HEK293T (cell line): Measurements from ENCODE around the gene FSIP1.

Experiments
- CTCF ChIA-PET: fragments of 350-600 bp; formaldehyde crosslinking; extraction: SDS; loops from one replicate; lab custom pipeline; 2021; ENCODE audit warnings: antibody characterized with exemption, inconsistent platforms; lab: Yijun Ruan, JAX
- POLR2A ChIA-PET: fragments of 350-600 bp; formaldehyde crosslinking; extraction: SDS; loops from one replicate; lab custom pipeline; 2020; ENCODE audit warnings: antibody characterized with exemption, inconsistent platforms; lab: Yijun Ruan, JAX
- DNase-seq: peaks from one replicate; pipeline ENCODE4 v3.0.0; 2012; ENCODE audit warnings: mixed read lengths; ENCODE audit errors: extremely low spot score
- ARNT ChIP-seq: fragments of 450-650 bp; IDR thresholded peaks from 2 replicates; pipeline ENCODE4 v1.6.1; 2017; ENCODE audit warnings: mild to moderate bottlenecking
- BHLHE40 ChIP-seq: fragments of 450-650 bp; IDR thresholded peaks from 2 replicates; pipeline ENCODE4 v1.6.1; 2016; ENCODE audit warnings: mild to moderate bottlenecking, moderate library complexity, borderline replicate concordance
- CTBP1 ChIP-seq: fragments of 450-650 bp; IDR thresholded peaks from 2 replicates; pipeline ENCODE4 v1.6.1; 2016; ENCODE audit warnings: borderline replicate concordance
- ELF4 ChIP-seq: fragments of 450-650 bp; IDR thresholded peaks from 2 replicates; pipeline ENCODE4 v1.6.1; 2017; ENCODE audit warnings: antibody characterized with exemption
- FOXA1 ChIP-seq: fragments of 450-650 bp; IDR thresholded peaks from 2 replicates; pipeline ENCODE4 v1.6.1; 2016; ENCODE audit warnings: mild to moderate bottlenecking
- FOXK2 ChIP-seq: fragments of 450-650 bp; IDR thresholded peaks from 2 replicates; pipeline ENCODE4 v1.6.1; 2016; ENCODE audit warnings: mild to moderate bottlenecking
- FOXM1 ChIP-seq: fragments of 450-650 bp; IDR thresholded peaks from 2 replicates; pipeline ENCODE4 v1.6.1; 2017; ENCODE audit warnings: mild to moderate bottlenecking, borderline replicate concordance
- HDGF ChIP-seq: fragments of 450-650 bp; IDR thresholded peaks from 2 replicates; pipeline ENCODE4 v1.6.1; 2017; ENCODE audit warnings: antibody characterized with exemption, borderline replicate concordance
- L3MBTL2 ChIP-seq: fragments of 450-650 bp; conservative IDR thresholded peaks from 2 replicates; pipeline ENCODE4 v1.6.1; 2016; ENCODE audit warnings: mild to moderate bottlenecking
- LEF1 ChIP-seq: fragments of 450-650 bp; IDR thresholded peaks from 2 replicates; pipeline ENCODE4 v1.6.1; 2017; ENCODE audit warnings: mild to moderate bottlenecking, borderline replicate concordance
- NFRKB ChIP-seq: fragments of 450-650 bp; IDR thresholded peaks from 2 replicates; pipeline ENCODE4 v1.6.1; 2016; ENCODE audit warnings: mild to moderate bottlenecking, moderate library complexity
- PKNOX1 ChIP-seq: fragments of 450-650 bp; IDR thresholded peaks from 2 replicates; pipeline ENCODE4 v1.6.1; 2016
- SP1 ChIP-seq: fragments of 450-650 bp; IDR thresholded peaks from 2 replicates; pipeline ENCODE4 v1.6.1; 2017
- SUZ12 ChIP-seq: fragments of 450-650 bp; IDR thresholded peaks from 2 replicates; pipeline ENCODE4 v1.6.1; 2016; ENCODE audit warnings: mild to moderate bottlenecking
- TARDBP ChIP-seq: fragments of 450-650 bp; IDR thresholded peaks from 2 replicates; pipeline ENCODE4 v1.6.1; 2016
- ZNF384 ChIP-seq: fragments of 450-650 bp; IDR thresholded peaks from 2 replicates; pipeline ENCODE4 v1.6.1; 2016

The FSIP1 gene

GRCh38 chr15:39578851-39579486 lies 203.7 kb downstream of the FSIP1 start:
- POLR2A ChIA-PET: no interaction called here
- CTCF ChIA-PET: interaction anchor here (1.2 to 1.9 kb wide), 2 partner anchors 145 to 180 kb away, joined by 3 to 5 read pairs; no protein-coding TSS in a partner anchor
- no peak for DNase-seq
- TF ChIP-seq LEF1 (no peak), ELF4 (no peak), FOXA1 (no peak), BHLHE40 (no peak), L3MBTL2 (no peak), HDGF (no peak), SP1 (no peak), NFRKB (no peak), SUZ12 (no peak), FOXK2 (no peak), CTBP1 (no peak), PKNOX1 (no peak), FOXM1 (no peak), TARDBP (no peak), ARNT (no peak), ZNF384 (no peak)

- no peak for DNase-seq
- POLR2A ChIA-PET: no interaction called here
Observed at GRCh38 chr15:39575180-39575579, 207.5 kb downstream of the FSIP1 start.

GRCh38 chr15:39574427-39574826 lies 208.2 kb downstream of the FSIP1 start:
- CTCF ChIA-PET: no interaction called here
- POLR2A ChIA-PET: no interaction called here
- no peak for DNase-seq
- no peak for TF ChIP-seq L3MBTL2
- TF ChIP-seq ZNF384: no peak
- no peak for TF ChIP-seq FOXM1
- TF ChIP-seq ARNT: no peak
- TF ChIP-seq NFRKB: no peak
- no peak for TF ChIP-seq PKNOX1
- TF ChIP-seq FOXA1: no peak
- TF ChIP-seq HDGF: no peak
- TF ChIP-seq BHLHE40: no peak
- no peak for TF ChIP-seq SUZ12
- TF ChIP-seq SP1: no peak
- no peak for TF ChIP-seq CTBP1
- no peak for TF ChIP-seq TARDBP
- TF ChIP-seq ELF4: no peak
- TF ChIP-seq LEF1: no peak
- TF ChIP-seq FOXK2: no peak

More at GRCh38 chr15:39575180-39575579, 207.5 kb downstream of the FSIP1 start:
- TF ChIP-seq BHLHE40: no peak
- TF ChIP-seq ARNT: no peak
- no peak for TF ChIP-seq SP1
- TF ChIP-seq CTBP1: no peak
- TF ChIP-seq FOXA1: no peak
- TF ChIP-seq NFRKB: no peak
- CTCF ChIA-PET: no interaction called here

GRCh38 chr15:39573844-39574243 lies 208.8 kb downstream of the FSIP1 start:
- POLR2A ChIA-PET: no interaction called here
- TF ChIP-seq CTBP1 (no peak), SP1 (no peak), FOXA1 (no peak), LEF1 (no peak), ELF4 (no peak), FOXK2 (no peak), HDGF (no peak), NFRKB (no peak), FOXM1 (no peak), L3MBTL2 (no peak), SUZ12 (no peak), PKNOX1 (no peak), TARDBP (no peak), ARNT (no peak), ZNF384 (no peak), BHLHE40 (no peak)
- CTCF ChIA-PET: no interaction called here
- no peak for DNase-seq

GRCh38 chr15:39573287-39573686 lies 209.4 kb downstream of the FSIP1 start:
- ChIA-PET POLR2A (no interaction called here), CTCF (interaction anchor here (0.6 kb wide), 1 partner anchor 438 kb away, joined by 3 read pairs; no protein-coding TSS in a partner anchor)
- TF ChIP-seq LEF1: no peak
- no peak for TF ChIP-seq NFRKB
- TF ChIP-seq ARNT: no peak
- TF ChIP-seq PKNOX1: no peak
- TF ChIP-seq L3MBTL2: no peak
- TF ChIP-seq CTBP1: no peak
- TF ChIP-seq FOXK2: no peak
- no peak for TF ChIP-seq SP1
- no peak for TF ChIP-seq ZNF384
- TF ChIP-seq HDGF: no peak
- TF ChIP-seq SUZ12: no peak
- TF ChIP-seq FOXA1: no peak
- no peak for TF ChIP-seq BHLHE40
- TF ChIP-seq TARDBP: no peak
- DNase-seq: no peak
